Fibroblast of lung (primary cell): Measurements from ENCODE around the gene SLC6A1.

Source experiments
- CTCF ChIP-seq, 2 donors: IDR thresholded peaks in 1 of 2; conservative IDR thresholded peaks in 1 of 2; 1 replicate in 1 of 2; 2 replicates in 1 of 2; pipeline ENCODE4 v1.5.1; 2011 to 2012; ENCODE audit warnings: low read length in 2 of 2, control low read depth in 1 of 2, inconsistent platforms in 1 of 2, low read depth in 1 of 2, mild to moderate bottlenecking in 1 of 2
- EZH2 ChIP-seq: IDR thresholded peaks from 2 replicates; pipeline ENCODE4 v1.5.1; 2012; ENCODE audit warnings: low read length, control low read depth, mild to moderate bottlenecking; ENCODE audit errors: missing control alignments

GRCh38 chr3:11076711-11077110, 84.2 kb downstream of the SLC6A1 start:
- TF ChIP-seq CTCF (conservative IDR thresholded peaks at IDR 0.05 in 1 of 2, IDR thresholded peaks at IDR 0.05 in 1 of 2; ENCODE audit: low read depth in 1 of 2, low read length in 2 of 2), result no peak
- no peak for TF ChIP-seq EZH2
